Stimulated activated CD8-positive, alpha-beta memory T cell treated with anti-CD3 and anti-CD28 coated beads, Interleukin-12 subunit alpha, Interleukin-12 subunit beta, amount 100 ng/mL, for 4 hours (primary cell): ENCODE results near the gene ACSF3.

Source experiments
- DNase-seq: peaks from one replicate; pipeline ENCODE4 v3.0.0-alpha.2; 2020; ENCODE audit warnings: low read depth

The ACSF3 gene

DNA sequence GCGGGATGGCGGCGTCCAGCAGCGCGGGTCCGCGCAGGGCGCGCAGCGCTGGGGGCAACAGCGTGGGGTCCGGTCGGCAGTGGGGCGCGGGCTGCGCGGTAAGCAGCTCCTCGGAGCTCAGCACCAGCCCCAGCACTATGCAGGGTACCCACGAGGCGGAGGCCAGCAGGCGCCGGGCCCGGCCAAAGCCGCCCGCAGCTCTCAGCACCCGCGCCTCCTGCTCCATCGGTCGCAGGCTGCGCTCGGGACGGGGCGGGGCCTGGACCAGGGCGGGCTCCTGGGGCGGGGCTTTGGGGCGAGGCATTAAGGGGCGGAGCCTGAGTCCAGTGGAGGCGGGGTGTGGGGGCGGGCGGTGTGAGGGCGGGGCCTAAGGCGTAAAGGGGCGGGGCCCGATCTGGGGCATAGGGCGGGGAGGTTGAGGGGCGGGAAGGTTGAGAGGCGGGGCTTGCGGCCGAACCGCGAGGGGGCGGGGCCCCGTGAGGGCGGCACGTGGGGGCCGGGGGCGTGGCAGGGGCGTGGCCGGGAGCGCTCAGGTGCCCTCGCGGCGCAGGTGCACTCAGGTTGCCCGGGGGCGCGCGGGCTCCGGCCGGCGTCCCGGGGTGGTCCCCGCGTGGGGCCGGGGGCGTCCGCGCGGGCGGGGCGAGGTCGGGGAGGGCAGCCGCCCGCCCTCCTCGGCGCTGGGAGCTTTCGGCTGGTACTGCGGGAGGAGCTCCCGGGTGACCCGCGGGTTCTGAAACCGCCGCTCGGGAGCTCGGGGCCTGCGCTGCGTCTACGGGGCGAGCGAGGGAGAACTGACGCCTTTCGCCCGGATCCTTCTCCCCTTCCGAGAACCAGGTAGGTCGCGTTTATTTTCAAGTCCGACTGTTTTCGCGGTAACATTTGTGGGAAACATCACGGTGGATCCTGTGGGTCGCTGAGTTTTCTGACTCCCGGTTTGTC lies 108.1 kb downstream of the ACSF3 start:
- peak; percentile 60 for DNase-seq

DNA sequence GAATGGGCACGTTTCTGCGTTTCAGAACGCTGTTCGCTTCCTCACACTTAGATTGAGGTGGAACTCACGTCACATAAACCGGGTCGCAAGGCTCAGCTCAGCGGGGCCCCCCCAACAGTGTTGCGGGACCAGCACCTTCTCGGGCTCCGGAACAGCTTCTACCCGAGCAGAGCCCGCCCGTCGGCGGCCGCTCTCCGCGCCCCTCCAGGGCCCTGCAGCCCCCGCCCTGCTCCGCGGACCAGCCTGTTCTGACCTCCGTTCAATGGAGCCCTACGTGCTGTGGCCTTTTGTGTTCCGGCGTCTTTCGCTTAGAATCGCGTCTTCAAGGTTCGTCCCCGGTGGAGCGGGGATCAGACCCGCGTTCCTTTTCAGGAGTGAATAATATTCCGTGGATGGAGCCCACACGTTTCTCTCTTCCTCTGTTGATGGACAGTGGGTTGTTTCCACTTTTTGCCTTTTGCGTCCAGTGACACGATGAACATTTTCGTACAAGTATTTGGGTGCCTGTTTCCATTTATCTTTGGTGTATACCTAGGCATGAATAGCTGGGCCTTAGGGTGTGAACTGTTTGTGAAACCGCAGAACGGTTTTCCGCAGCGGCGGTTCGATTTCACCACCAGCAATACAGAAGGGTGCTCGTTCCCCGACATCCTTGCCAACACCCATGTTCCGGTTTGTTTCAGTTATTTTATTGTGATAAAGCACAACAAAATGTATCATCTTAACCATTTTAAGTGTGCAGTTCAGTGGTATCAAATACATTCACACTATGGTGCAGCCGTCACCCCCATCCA lies 109.0 kb downstream of the ACSF3 start:
- no peak for DNase-seq
